Heart right ventricle (tissue), 16 donors: ENCODE measurements around the gene LIPK. TPM values are rescaled to one million over a fixed set of nuclear protein-coding genes. Genes with fewer than 3 reads are reported as not detected.

Experiments
- ATAC-seq, 8 donors: fragments of 200-7000 bp; cut with Tn5 transposase; one replicate each; pipeline ENCODE4 v1.9.1; 2020; ENCODE audit warnings: mild to moderate bottlenecking in 8 of 8, moderate library complexity in 8 of 8, moderate number of reproducible peaks in 1 of 8
- DNase-seq, 2 donors: peaks; one replicate each; pipeline ENCODE4 v3.0.0-alpha.2; 2020
- H3K27ac ChIP-seq, 10 donors: fragments of 200-600 bp; sonication (generic) in 2 of 10; one replicate each; pipeline versions ENCODE4 v1.5.0 to v1.8.0; 2020 to 2022; ENCODE audit warnings: mild to moderate bottlenecking in 3 of 10
- H3K27me3 ChIP-seq, 7 donors: fragments of 200-600 bp; one replicate each; pipeline ENCODE4 v1.8.0; 2021 to 2022; ENCODE audit warnings: mild to moderate bottlenecking in 2 of 7
- H3K36me3 ChIP-seq, 9 donors: fragments of 200-600 bp; sonication (generic) in 1 of 9; one replicate each; pipeline versions ENCODE4 v1.5.0 to v1.8.0; 2020 to 2022; ENCODE audit warnings: mild to moderate bottlenecking in 2 of 9
- H3K4me1 ChIP-seq, 9 donors: fragments of 200-600 bp; sonication (generic) in 1 of 9; one replicate each; pipeline versions ENCODE4 v1.5.0 to v1.8.0; 2020 to 2022; ENCODE audit warnings: mild to moderate bottlenecking in 4 of 9
- H3K4me3 ChIP-seq, 10 donors: fragments of 200-600 bp; sonication (generic) in 2 of 10; one replicate each; pipeline versions ENCODE4 v1.5.0 to v1.8.0; 2020 to 2022; ENCODE audit warnings: mild to moderate bottlenecking in 7 of 10, moderate library complexity in 2 of 10
- H3K9me3 ChIP-seq, 11 donors: fragments of 200-600 bp in 10 of 11; sonication (generic) in 2 of 11; one replicate each; pipeline versions ENCODE4 v1.5.0 to v1.8.0; 2013 to 2022; ENCODE audit warnings: mild to moderate bottlenecking in 2 of 11, control low read depth in 1 of 11, moderate library complexity in 1 of 11
- CTCF ChIP-seq, 9 donors: fragments of 200-600 bp; sonication (generic) in 2 of 9; IDR thresholded peaks; one replicate each; pipeline versions ENCODE4 v1.5.0 to v1.8.0; 2021 to 2022; ENCODE audit warnings: antibody characterized with exemption in 9 of 9, mild to moderate bottlenecking in 5 of 9, moderate library complexity in 1 of 9
- WGBS, 2 donors: extraction: QIAGEN DNeasy Blood & Tissue Kit; methylation state at CpG; one replicate each; pipeline ENCODE4 v1.1.7; 2013; ENCODE audit warnings: inconsistent platforms in 1 of 2; 5-methylcytosine and 5-hydroxymethylcytosine counted together
- intact Hi-C, 10 donors: fragments of 100-400 bp; cut with DNase I; formaldehyde crosslinking; loops; one replicate each; pipeline versions ENCODE4 v1.11.1 to v1.14.2; 2022
- polyA plus RNA-seq, 2 donors: library from polyadenylated mRNA; stranded (reverse); fragments of 200-250 nt; gene quantifications; one replicate each; pipeline ENCODE4 v1.2.3, GENCODE V29; 2013
- total RNA-seq, 10 donors: library from RNA; stranded (reverse); fragmentation: NEBNext Ultra II Directional in 3 of 10; extraction: Animal tissue kit (Norgen Biotek cat#: 25700) in 3 of 10; gene quantifications; one replicate each; pipeline versions ENCODE4 v1.2.1 to v1.2.4, GENCODE V29; 2021 to 2023
- donor health status: Arrhythmogenic right ventricular cardiomyopathy.
- donor health status: ischemic (EF 13 %, LVEDD 7.1; RV severe dilation, severe dysfunction).
- donor health status: healthy with polysubstance abuse.
- donor health status: DM: no; HTN: yes; CAD: no.
- donor health status: DM: no; HTN: no; CAD: no.
- donor health status: ischemic (EF 25% LVEDD 6.9; RV normal size, moderate dysfunction).
- donor health status: ischemic (EF 25% LVEDD 5.7; RV mildly dilated, moderate dysfunction).
- donor health status: healthy.
- donor health status: DM: yes; HTN: yes; CAD: no.
- donor health status: Ischemic cardiomyopathy.
- donor health status: ischemic (EF 35%, LVEDD 5.7; RV mildly dilated, moderate dysfunction).
- donor health status: nonischemic (EF 11% LVEDD 7.7; RV severe dilation, severe dysfunction).
- donor health status: DM: yes; HTN: yes; CAD: no.
- donor health status: PGD.
- donor health status: ischemic (EF 29% LVEDD 5.4; RV normal size, mild dysfunction).
- donor health status: nonischemic (EF 23%, LVEDD 6.1; RV moderate dilation, normal function).

Gene LIPK
- total and polyA plus RNA-seq, 12 donors = not detected

GRCh38 chr10:88764110-88764509 lies 58.1 kb downstream of the LIPK start:
- no peak for TF ChIP-seq CTCF (IDR thresholded peaks at IDR 0.05)
- intact Hi-C loops = no loop called here
- no peaks in the 10 kb centered on the region for H3K27me3 ChIP-seq
- no peak overlapping the region for H3K4me3 ChIP-seq
- DNase-seq = no peak
- 89 to 90% methylated on average over 3 of the region's 3 CpGs for WGBS, 2 donors
- H3K9me3 ChIP-seq = no peaks in the 10 kb centered on the region
- no peak for ATAC-seq
- no peak overlapping the region for H3K27ac ChIP-seq
- peaks cover 0 to 9% (median 0%) of the 10 kb centered on the region in 9 donors for H3K4me1 ChIP-seq
- no peaks in the 10 kb centered on the region for H3K36me3 ChIP-seq

DNA sequence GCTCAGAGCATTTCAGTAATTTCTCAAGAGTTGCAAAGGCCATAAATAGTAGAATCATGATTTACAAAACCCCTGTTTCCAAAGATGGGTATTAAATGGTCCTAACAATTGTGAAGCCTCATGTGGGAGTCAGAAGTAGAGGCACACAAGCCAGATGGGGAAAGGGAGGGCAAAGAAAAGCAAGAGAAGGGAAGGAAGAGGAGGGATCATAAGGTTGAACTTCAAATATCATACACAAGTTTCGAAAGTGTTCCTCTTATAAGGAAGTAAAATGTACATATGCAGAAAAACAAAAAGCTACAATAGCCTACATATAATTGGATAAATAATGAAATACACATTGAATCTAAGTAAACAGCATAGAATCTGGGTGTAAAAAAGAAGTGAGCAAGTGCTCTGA lies 59.8 kb downstream of the LIPK start:
- Histone ChIP-seq H3K27me3 (no peaks in the 10 kb centered on the region), H3K27ac (peak overlapping the region in 1 of 10 donors; percentile 19), H3K4me3 (no peak overlapping the region), H3K4me1 (peaks cover 0 to 9% (median 0%) of the 10 kb centered on the region in 9 donors), H3K9me3 (no peaks in the 10 kb centered on the region), H3K36me3 (no peaks in the 10 kb centered on the region)
- no peak for DNase-seq
- intact Hi-C loops = no loop called here
- no peak for ATAC-seq
- 68 to 73% methylated on average over 1 of the region's 1 CpG for WGBS, 2 donors
- no peak for TF ChIP-seq CTCF (IDR thresholded peaks at IDR 0.05)

DNA sequence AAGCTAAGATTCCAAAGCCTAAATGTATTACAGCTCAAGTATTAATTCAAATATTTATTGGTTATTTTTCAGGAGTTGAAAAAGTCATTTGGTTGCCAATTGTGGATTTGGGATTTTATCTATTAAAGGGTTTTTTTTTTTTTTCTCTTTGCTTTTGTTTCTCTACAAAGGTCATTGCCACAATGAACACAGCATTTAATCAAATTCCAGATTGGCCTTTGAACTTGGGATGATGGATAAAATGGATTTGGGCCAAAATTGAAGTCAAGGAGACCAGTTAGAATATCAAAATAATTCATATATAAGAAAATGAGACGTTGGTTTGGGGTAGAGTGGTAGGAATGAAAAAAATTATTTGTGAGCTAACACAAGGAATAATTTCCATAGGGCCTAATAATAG lies 63.3 kb downstream of the LIPK start:
- H3K27me3 ChIP-seq = no peaks in the 10 kb centered on the region
- H3K4me3 ChIP-seq = no peak overlapping the region
- peaks cover 0 to 25% (median 0%) of the 10 kb centered on the region in 11 donors for H3K9me3 ChIP-seq
- no peak overlapping the region for H3K27ac ChIP-seq
- no peaks in the 10 kb centered on the region for H3K36me3 ChIP-seq
- TF ChIP-seq CTCF (IDR thresholded peaks at IDR 0.05) = no peak
- H3K4me1 ChIP-seq = peaks cover 0 to 9% (median 0%) of the 10 kb centered on the region in 9 donors
- no peak for ATAC-seq
- intact Hi-C loops = no loop called here
- WGBS, 2 donors = 62 to 69% methylated on average over 1 of the region's 1 CpG
- DNase-seq = no peak

GRCh38 chr10:88781206-88781605 lies 75.2 kb downstream of the LIPK start:
- no peak overlapping the region for H3K4me3 ChIP-seq
- no peak overlapping the region for H3K27ac ChIP-seq
- ATAC-seq (no peak), DNase-seq (no peak)
- no peak for TF ChIP-seq CTCF (IDR thresholded peaks at IDR 0.05)
- WGBS, 2 donors = 66 to 74% methylated on average over 2 of the region's 2 CpGs
- no peaks in the 10 kb centered on the region for H3K9me3 ChIP-seq
- H3K27me3 ChIP-seq = peaks cover 0 to 3% (median 0%) of the 10 kb centered on the region in 7 donors
- H3K36me3 ChIP-seq = no peaks in the 10 kb centered on the region
- no peaks in the 10 kb centered on the region for H3K4me1 ChIP-seq
- intact Hi-C loops = loop anchor here in 1 of 10 donors (10.0 kb wide), 1 partner anchor 96 kb away; no protein-coding TSS in a partner anchor
